Measurements from ENCODE around the gene RASGRP4. TPM values are rescaled to one million over a fixed set of nuclear protein-coding genes. Genes with fewer than 3 reads are reported as not detected.
A peak's percentile ranks its signal among the peaks of the same experiment; 100 is the strongest.
"Not testable (repeated sequence)": the region's sequence is repeated elsewhere in the genome, so short reads cannot be mapped to it uniquely, and the experiment has no call there.

The RASGRP4 gene
- total RNA-seq: 3.6 TPM
- 0.80 TPM for polyA plus RNA-seq (ENCODE audit: insufficient read depth, low read depth, low replicate concordance)
- long read RNA-seq, donor 1: 0 reads
- long read RNA-seq, donor 2, partial matches to known transcripts: 8 of 8 reads
- long read RNA-seq, donor 2, other reads (novel, unspliced or antisense): 0 of 8 reads
- long read RNA-seq, donor 3: 0 reads
- long read RNA-seq, donor 4: 0 reads
- long read RNA-seq, donor 5: 0 reads
- long read RNA-seq, donor 6: 0 reads
- long read RNA-seq, donor 7: 0 reads
- long read RNA-seq, donor 8: 0 reads
- long read RNA-seq, donor 9: 0 reads
- long read RNA-seq, donor 10: 0 reads

DNA sequence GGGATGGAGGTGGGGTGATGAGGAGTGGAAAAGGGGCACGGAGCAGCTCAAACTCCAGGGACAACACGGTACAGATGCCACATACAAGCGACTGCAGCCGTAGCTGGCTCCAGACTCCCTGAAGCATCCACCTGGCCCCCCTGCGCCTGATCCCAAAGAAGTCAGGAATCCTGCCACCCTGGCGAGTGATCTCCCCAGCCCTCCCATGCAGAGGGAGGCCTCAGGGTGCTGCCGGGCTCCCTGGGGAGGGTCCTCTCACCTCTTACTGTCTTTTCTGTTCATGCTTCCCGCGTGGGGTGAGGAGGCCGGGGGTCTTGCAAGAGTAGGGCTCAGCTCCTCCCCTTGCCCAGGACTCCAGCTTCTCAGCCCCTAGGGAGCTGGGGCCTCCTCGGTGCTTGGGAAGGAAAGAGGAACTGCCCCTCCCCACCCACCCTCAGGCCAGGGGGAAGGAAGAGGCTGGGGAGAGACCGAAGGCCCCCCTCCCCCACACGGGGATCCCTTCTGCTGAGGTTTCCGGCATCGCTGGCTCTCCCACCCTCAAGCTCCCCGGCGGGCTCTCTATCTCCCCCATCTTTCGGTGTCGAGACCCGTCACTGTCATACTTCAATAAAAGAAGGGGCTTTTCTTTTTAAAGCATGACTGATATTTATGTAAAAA, at the start of gene RASGRP4:
Gene RASGRP4 (minus strand): TSS at position 410 of the 657 bp plus-strand sequence. CDS start 128 bp downstream, at position 282.
- intact Hi-C loops (cut with DNase I): no loop called here
- H3K27me3 ChIP-seq (ENCODE audit: control insufficient read depth, insufficient read depth, low read length): no peaks in the 10 kb centered on the region
- DNase-seq (peak in 2 of 5 donors; percentile 46 to 74), FAIRE-seq (no peak)
- H3K4me3 ChIP-seq (ENCODE audit: low read length in 3 of 3): no peak within 1 kb of the TSS
- H3K27ac ChIP-seq (ENCODE audit: low read depth in 2 of 2, low read length in 2 of 2): no peak within 1 kb of the TSS
- no peak within 1 kb of the TSS for H3K9ac ChIP-seq (ENCODE audit: low read length in 3 of 3)
- no peak for TF ChIP-seq CTCF (IDR thresholded peaks at IDR 0.05; ENCODE audit: borderline replicate concordance, extremely low read depth, insufficient read depth)
- H3K4me1 ChIP-seq (ENCODE audit: control insufficient read depth in 2 of 3, insufficient read depth in 2 of 3, low read depth in 1 of 3, low read length in 3 of 3): no peaks in the 10 kb centered on the region
- no peaks in the 10 kb centered on the region for H3K36me3 ChIP-seq (ENCODE audit: control insufficient read depth in 2 of 3, insufficient read depth in 3 of 3, low read length in 3 of 3)
- H3K9me3 ChIP-seq (ENCODE audit: control insufficient read depth in 2 of 3, insufficient read depth in 1 of 3, low read length in 3 of 3): no peaks in the 10 kb centered on the region

- H3K27me3 ChIP-seq (ENCODE audit: control insufficient read depth, insufficient read depth, low read length): no peaks in the 10 kb centered on the region
- no peaks in the 10 kb centered on the region for H3K9me3 ChIP-seq (ENCODE audit: control insufficient read depth in 2 of 3, insufficient read depth in 1 of 3, low read length in 3 of 3)
- H3K4me1 ChIP-seq (ENCODE audit: control insufficient read depth in 2 of 3, insufficient read depth in 2 of 3, low read depth in 1 of 3, low read length in 3 of 3): no peaks in the 10 kb centered on the region
- FAIRE-seq (no peak), DNase-seq (no peak)
- no peak overlapping the region for H3K27ac ChIP-seq (ENCODE audit: low read depth in 2 of 2, low read length in 2 of 2)
- no peak for TF ChIP-seq CTCF (IDR thresholded peaks at IDR 0.05; ENCODE audit: borderline replicate concordance, extremely low read depth, insufficient read depth)
- H3K4me3 ChIP-seq (ENCODE audit: low read length in 3 of 3): no peak overlapping the region
- H3K36me3 ChIP-seq (ENCODE audit: control insufficient read depth in 2 of 3, insufficient read depth in 3 of 3, low read length in 3 of 3): no peaks in the 10 kb centered on the region
- intact Hi-C loops (cut with DNase I): no loop called here
- no peak overlapping the region for H3K9ac ChIP-seq (ENCODE audit: low read length in 3 of 3)
Observed at GRCh38 chr19:38475176-38475575, 49.2 kb upstream of the RASGRP4 start.

DNA sequence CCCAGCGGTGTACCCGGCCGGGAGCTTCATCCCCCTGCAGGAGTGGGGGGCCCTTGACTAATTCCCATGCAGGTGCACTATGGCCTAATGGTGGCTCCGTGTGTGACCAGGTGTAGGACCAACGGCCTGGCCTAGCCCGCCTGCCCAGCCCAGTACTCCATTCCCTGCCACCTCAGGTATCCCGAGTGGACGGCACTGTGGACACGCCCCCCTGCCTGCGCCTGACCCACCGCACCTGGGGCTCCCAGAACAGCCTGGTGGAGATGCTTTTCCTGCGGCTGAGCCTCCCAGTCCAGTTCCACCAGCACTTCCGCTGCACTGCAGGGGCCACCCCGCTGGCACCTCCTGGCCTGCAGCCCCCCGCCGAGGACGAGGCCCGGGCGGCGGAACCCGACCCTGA, 47.2 kb upstream of the RASGRP4 start:
- Histone ChIP-seq H3K4me3 (ENCODE audit: low read length in 3 of 3) (no peak overlapping the region), H3K27me3 (ENCODE audit: control insufficient read depth, insufficient read depth, low read length) (no peaks in the 10 kb centered on the region), H3K9me3 (ENCODE audit: control insufficient read depth in 2 of 3, insufficient read depth in 1 of 3, low read length in 3 of 3) (no peaks in the 10 kb centered on the region), H3K4me1 (ENCODE audit: control insufficient read depth in 2 of 3, insufficient read depth in 2 of 3, low read depth in 1 of 3, low read length in 3 of 3) (no peaks in the 10 kb centered on the region), H3K27ac (ENCODE audit: low read depth in 2 of 2, low read length in 2 of 2) (no peak overlapping the region), H3K36me3 (ENCODE audit: control insufficient read depth in 2 of 3, insufficient read depth in 3 of 3, low read length in 3 of 3) (no peaks in the 10 kb centered on the region), H3K9ac (ENCODE audit: low read length in 3 of 3) (no peak overlapping the region)
- DNase-seq (no peak), FAIRE-seq (no peak)
- no peak for TF ChIP-seq CTCF (IDR thresholded peaks at IDR 0.05; ENCODE audit: borderline replicate concordance, extremely low read depth, insufficient read depth)
- intact Hi-C loops (cut with DNase I): no loop called here

- FAIRE-seq; H3K9ac ChIP-seq (ENCODE audit: low read length in 3 of 3); DNase-seq; H3K9me3 ChIP-seq (ENCODE audit: control insufficient read depth in 2 of 3, insufficient read depth in 1 of 3, low read length in 3 of 3); H3K4me1 ChIP-seq (ENCODE audit: control insufficient read depth in 2 of 3, insufficient read depth in 2 of 3, low read depth in 1 of 3, low read length in 3 of 3); intact Hi-C loops (cut with DNase I); H3K27me3 ChIP-seq (ENCODE audit: control insufficient read depth, insufficient read depth, low read length); H3K36me3 ChIP-seq (ENCODE audit: control insufficient read depth in 2 of 3, insufficient read depth in 3 of 3, low read length in 3 of 3); H3K4me3 ChIP-seq (ENCODE audit: low read length in 3 of 3); H3K27ac ChIP-seq (ENCODE audit: low read depth in 2 of 2, low read length in 2 of 2): not testable (repeated sequence)
Observed at GRCh38 chr19:38472725-38473124, 46.7 kb upstream of the RASGRP4 start.

Data from kidney (tissue), 22 donors.